Stomach (tissue), 4 donors: Measurements from ENCODE around the gene SHROOM4.

Experiments
- CTCF ChIP-seq, 7 experiments: fragments of 450-650 bp in 4 of 7; fragments of 200-600 bp in 3 of 7; sonication (generic) in 3 of 7; IDR thresholded peaks; one replicate each; pipeline ENCODE4 v1.5.1; 2016 to 2019; ENCODE audit warnings: antibody characterized with exemption in 7 of 7, control low read depth in 2 of 7, mild to moderate bottlenecking in 1 of 7
- POLR2A ChIP-seq, 4 donors: fragments of 450-650 bp; IDR thresholded peaks; one replicate each; pipeline ENCODE4 v1.6.1; 2016; ENCODE audit warnings: antibody characterized with exemption in 4 of 4, control low read depth in 2 of 4, mild to moderate bottlenecking in 1 of 4, moderate library complexity in 1 of 4

DNA sequence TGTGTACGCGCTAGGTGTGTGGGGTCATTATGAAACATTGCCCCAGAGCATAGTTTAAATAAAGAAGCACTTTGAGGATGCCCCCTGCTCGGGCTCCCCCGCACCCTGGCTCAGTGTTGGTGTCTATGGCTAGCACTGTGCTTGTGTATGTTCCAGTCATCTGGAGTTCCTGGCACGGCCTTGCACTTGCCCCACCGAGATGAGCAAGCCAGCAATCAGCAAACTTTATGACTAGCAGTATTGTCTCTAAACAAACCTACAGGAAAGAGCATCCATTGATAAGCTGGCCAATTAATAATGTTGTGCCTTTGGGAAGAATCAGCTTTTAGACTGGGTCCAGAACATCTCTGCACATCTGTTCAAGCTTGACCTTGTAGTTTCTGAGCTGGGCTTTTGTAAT lies 707 bp upstream of the SHROOM4 start:
- TF ChIP-seq CTCF (IDR thresholded peaks at IDR 0.05) (no peak), POLR2A (IDR thresholded peaks at IDR 0.05) (no peak)
